ENCODE data around the gene KLHL20. TPM values are rescaled to one million over a fixed set of nuclear protein-coding genes. Genes with fewer than 3 reads are reported as not detected.

Gene KLHL20
- total and polyA plus RNA-seq, 8 donors, result 2.6 to 30.7 (median 9.4) TPM

GRCh38 chr1:173818459-173818858 lies 103.7 kb downstream of the KLHL20 start:
- no peak for TF ChIP-seq CTCF (IDR thresholded peaks at IDR 0.05)
- TF ChIP-seq EP300 (IDR thresholded peaks at IDR 0.05), result no peak
- TF ChIP-seq POLR2A (IDR thresholded peaks at IDR 0.05), result no peak
- no peak for TF ChIP-seq POLR2AphosphoS5 (IDR thresholded peaks at IDR 0.05)
- peaks cover 5 to 22% (median 10%) of the 10 kb centered on the region in 4 donors for H3K4me1 ChIP-seq
- H3K36me3 ChIP-seq, result peaks cover 0 to 14% (median 8%) of the 10 kb centered on the region in 4 donors
- no peaks in the 10 kb centered on the region for H3K27me3 ChIP-seq
- intact Hi-C loops (cut with DNase I; ENCODE audit: low total_unique reads), result no loop called here
- no peak overlapping the region for H3K4me3 ChIP-seq
- no peak for DNase-seq
- WGBS, 5 donors, result 48 to 68% (median 62%) methylated on average over 1 of the region's 1 CpG
- no peak overlapping the region for H3K27ac ChIP-seq
- H3K9me3 ChIP-seq, result no peaks in the 10 kb centered on the region

- H3K4me1 ChIP-seq, result peaks cover 9 to 44% (median 26%) of the 10 kb centered on the region in 4 donors
- intact Hi-C loops (cut with DNase I; ENCODE audit: low total_unique reads), result loop anchor here (10.0 kb wide), 1 partner anchor 397 kb away; no protein-coding TSS in a partner anchor
Observed at GRCh38 chr1:173821680-173822079, 106.9 kb downstream of the KLHL20 start.

GRCh38 chr1:173823781-173824314 lies 109.1 kb downstream of the KLHL20 start:
- H3K27ac ChIP-seq, result peak overlapping the region; percentile 89 to 98 (median 95)
- H3K4me1 ChIP-seq, result peaks cover 9 to 60% (median 35%) of the 10 kb centered on the region in 4 donors
- WGBS, 5 donors, result 0 to 1% (median 0%) methylated on average over 21 to 25 of the region's 25 CpGs
- TF ChIP-seq EP300 (IDR thresholded peaks at IDR 0.05) (no peak), POLR2A (IDR thresholded peaks at IDR 0.05) (no peak), POLR2AphosphoS5 (IDR thresholded peaks at IDR 0.05) (no peak), CTCF (IDR thresholded peaks at IDR 0.05) (no peak)
- H3K9me3 ChIP-seq, result no peaks in the 10 kb centered on the region
- H3K27me3 ChIP-seq, result no peaks in the 10 kb centered on the region
- intact Hi-C loops (cut with DNase I; ENCODE audit: low total_unique reads), result loop anchor here (10.0 kb wide), 1 partner anchor 399 kb away; no protein-coding TSS in a partner anchor
- no peak for DNase-seq
- peak overlapping the region; percentile 63 to 91 (median 74) for H3K4me3 ChIP-seq
- H3K36me3 ChIP-seq, result peaks cover 0 to 4% (median 2%) of the 10 kb centered on the region in 4 donors

More at GRCh38 chr1:173821680-173822079, 106.9 kb downstream of the KLHL20 start:
- no peak for DNase-seq
- Histone ChIP-seq H3K27me3 (no peaks in the 10 kb centered on the region), H3K27ac (no peak overlapping the region), H3K9me3 (no peaks in the 10 kb centered on the region), H3K36me3 (peaks cover 0 to 14% (median 8%) of the 10 kb centered on the region in 4 donors), H3K4me3 (no peak overlapping the region)
- WGBS, 5 donors, result 93 to 97% (median 95%) methylated on average over 4 of the region's 4 CpGs
- TF ChIP-seq CTCF (IDR thresholded peaks at IDR 0.05) (no peak), POLR2A (IDR thresholded peaks at IDR 0.05) (no peak), POLR2AphosphoS5 (IDR thresholded peaks at IDR 0.05) (no peak), EP300 (IDR thresholded peaks at IDR 0.05) (no peak)

- Histone ChIP-seq H3K4me1 (peaks cover 9 to 60% (median 35%) of the 10 kb centered on the region in 4 donors), H3K27me3 (no peaks in the 10 kb centered on the region), H3K4me3 (peak within 1 kb of the TSS; percentile 63 to 91 (median 74)), H3K9me3 (no peaks in the 10 kb centered on the region), H3K36me3 (peaks cover 0 to 3% (median 1%) of the 10 kb centered on the region in 4 donors), H3K27ac (peak within 1 kb of the TSS; percentile 89 to 98 (median 95))
- TF ChIP-seq EP300 (IDR thresholded peaks at IDR 0.05), result no peak
- TF ChIP-seq POLR2A (IDR thresholded peaks at IDR 0.05), result peak in 1 of 4 donors; percentile 40
- TF ChIP-seq POLR2AphosphoS5 (IDR thresholded peaks at IDR 0.05), result peak; percentile 67 to 95 (median 73)
- peak in 2 of 7 experiments; percentile 7 for TF ChIP-seq CTCF (IDR thresholded peaks at IDR 0.05)
- DNase-seq, result peak; percentile 98 to 99
- intact Hi-C loops (cut with DNase I; ENCODE audit: low total_unique reads), result loop anchor here (10.0 kb wide), 1 partner anchor 400 kb away; no protein-coding TSS in a partner anchor
- WGBS, 5 donors, result 0% methylated on average over 47 to 55 of the region's 55 CpGs
Observed at GRCh38 chr1:173824315-173825081, 109.7 kb downstream of the KLHL20 start, which contains the start of the genes CENPL and DARS2. Gene CENPL, minus strand, starts transcription at chr1:173824883. Its CDS starts 13,584 bp downstream, at chr1:173811299. Gene DARS2, plus strand, starts transcription at chr1:173824673. Its CDS starts 557 bp downstream, at chr1:173825230.
